GM19099 (cell line): ENCODE results near the gene PTPRR.

ENCODE experiments used
- POLR2A ChIP-seq: IDR thresholded peaks from 3 replicates; pipeline ENCODE4 v1.6.1; 2011; ENCODE audit warnings: low read depth; ENCODE audit not compliant: insufficient read length; ENCODE audit errors: extremely low read depth

The PTPRR gene

DNA sequence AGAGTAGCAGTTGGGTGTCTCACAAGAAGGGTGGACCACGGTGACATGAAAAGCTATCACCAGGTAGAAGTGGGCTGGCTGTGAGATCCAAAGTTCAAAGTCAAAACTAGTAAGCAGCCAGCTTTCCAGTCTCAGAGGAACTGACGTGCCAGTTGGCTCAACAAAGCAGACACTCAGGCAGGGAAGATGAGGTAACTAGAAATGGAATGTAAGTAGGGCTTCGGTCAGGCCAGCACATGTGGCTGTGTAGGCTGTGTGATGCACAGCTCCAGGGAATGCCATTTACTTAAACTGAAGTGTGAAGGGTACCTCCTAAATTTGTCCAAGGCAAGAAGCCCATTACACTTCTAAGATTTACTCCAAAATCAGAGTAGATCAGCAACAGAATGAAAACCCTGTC is 43.6 kb downstream of the PTPRR start:
- no peak for TF ChIP-seq POLR2A

DNA sequence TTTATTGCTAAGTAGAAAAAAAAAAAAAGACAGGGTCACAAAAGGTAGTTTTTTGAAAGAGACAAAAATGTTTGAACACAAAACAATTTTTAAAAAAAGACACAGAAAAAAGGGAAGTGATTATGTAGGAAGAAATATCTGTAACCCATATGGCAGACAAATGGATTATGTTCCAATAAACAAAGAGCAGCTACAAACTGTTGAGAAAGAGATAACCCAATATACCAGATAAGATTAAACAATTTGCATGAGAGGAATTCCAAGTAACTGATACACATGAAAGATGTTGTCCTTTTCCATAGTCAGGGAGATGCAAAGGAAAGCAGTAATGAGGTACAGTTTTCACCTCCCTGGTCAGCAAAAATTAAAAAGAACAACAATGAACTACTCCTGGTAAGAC is 44.9 kb downstream of the PTPRR start:
- TF ChIP-seq POLR2A, result no peak

GRCh38 chr12:70854881-70855568 is 65.5 kb downstream of the PTPRR start:
- no peak for TF ChIP-seq POLR2A

GRCh38 chr12:70854138-70854537 is 66.4 kb downstream of the PTPRR start:
- no peak for TF ChIP-seq POLR2A

DNA sequence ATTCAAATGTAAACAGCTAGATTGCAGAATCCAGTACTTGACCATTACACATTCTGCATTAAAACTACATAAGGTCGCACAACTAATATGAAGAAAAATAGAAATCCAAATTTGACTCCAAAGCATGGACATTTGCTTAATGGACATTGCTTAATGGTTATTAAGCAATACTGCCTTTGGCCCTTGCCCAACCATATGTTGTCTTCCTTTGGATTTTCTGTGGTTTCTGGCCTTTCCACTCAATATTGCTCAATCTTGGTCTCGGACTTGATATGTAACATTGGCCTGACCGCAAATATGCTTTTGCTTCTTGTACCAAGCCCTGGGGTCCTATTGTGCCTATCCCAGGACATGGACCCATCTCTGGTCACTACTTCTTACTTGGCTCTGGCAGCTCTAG is 67.2 kb downstream of the PTPRR start:
- no peak for TF ChIP-seq POLR2A

GRCh38 chr12:70852416-70853150 is 68.0 kb downstream of the PTPRR start:
- TF ChIP-seq POLR2A, result no peak

GRCh38 chr12:70849265-70849960 is 71.1 kb downstream of the PTPRR start:
- TF ChIP-seq POLR2A, result no peak

DNA sequence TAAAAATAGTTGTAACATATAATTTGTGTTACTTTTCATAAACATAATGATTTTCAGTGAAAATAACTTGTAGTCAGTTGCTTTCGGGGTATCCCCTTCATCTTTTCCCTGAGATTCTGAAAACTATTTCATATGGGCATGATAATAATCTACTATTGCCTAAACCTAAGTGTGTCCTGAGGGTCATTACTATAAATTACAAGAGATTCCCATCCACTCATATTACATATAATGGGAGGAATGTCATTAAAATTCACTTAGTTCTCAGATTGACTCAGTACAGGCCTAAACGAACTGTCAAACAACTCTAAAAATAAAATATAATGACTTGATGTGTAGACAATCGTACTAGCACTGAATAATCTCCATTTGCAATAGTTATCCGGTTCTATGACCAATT is 72.7 kb downstream of the PTPRR start:
- TF ChIP-seq POLR2A, result no peak

DNA sequence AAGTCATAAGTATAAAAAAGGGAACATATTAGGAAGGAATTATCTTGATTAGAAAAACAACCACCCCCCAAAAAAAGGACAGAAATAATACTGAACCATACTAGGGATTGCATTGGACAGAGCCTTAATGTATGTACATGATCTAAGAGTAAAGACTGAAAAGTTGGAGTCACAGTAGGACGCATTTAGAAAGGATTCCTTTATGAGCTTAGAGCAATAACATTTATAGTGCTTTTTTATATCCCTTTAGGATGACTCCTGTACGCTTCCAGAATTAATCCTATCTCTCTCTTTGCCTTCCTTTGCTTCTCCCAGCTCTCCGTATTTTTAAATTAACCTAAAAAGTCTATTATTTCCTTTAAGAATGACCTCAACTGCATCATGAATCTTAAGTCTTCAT is 75.3 kb downstream of the PTPRR start:
- no peak for TF ChIP-seq POLR2A

GRCh38 chr12:70843363-70843762 is 77.2 kb downstream of the PTPRR start:
- TF ChIP-seq POLR2A, result no peak

DNA sequence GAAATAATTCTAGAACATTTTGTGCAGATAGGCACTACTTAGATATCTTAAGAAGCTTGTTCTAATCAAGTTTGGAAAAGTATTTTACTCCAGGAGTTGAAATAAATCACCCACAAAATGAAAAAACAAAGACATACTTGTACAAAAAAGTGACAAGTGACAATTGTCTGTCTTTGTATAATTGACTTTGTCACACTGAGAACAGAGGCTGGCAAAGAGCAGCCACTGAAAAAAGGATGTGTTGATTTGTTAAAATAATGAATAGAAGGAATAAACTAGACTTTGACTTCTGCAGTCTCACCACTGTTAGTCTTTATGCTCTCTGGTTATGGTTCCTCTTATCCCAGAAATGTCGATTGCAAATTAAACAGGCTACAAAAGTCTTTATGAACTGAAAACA is 77.6 kb downstream of the PTPRR start:
- TF ChIP-seq POLR2A, result no peak

GRCh38 chr12:70842136-70842535 is 78.4 kb downstream of the PTPRR start:
- no peak for TF ChIP-seq POLR2A

- no peak for TF ChIP-seq POLR2A
These were observed 79.7 kb downstream of the PTPRR start for GRCh38 chr12:70840656-70841350.

DNA sequence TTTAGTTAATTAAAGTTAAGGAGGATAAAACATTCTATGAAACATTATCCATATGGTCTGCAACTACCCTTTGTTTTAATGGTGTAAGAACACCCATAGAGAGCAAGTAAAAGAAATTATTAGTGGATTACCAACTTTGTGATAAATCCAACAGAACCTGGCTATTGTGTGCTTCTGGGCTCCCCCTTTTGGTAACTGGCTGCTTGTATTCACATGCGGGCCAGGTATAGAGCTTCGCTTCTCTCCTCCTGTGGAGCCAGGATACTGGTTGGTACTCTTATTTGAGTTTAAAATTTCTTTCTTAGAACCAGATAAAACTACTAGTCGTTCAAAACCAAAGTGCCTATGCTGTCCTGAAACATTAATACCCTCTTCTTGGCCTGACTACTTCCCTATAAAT is 81.0 kb downstream of the PTPRR start:
- TF ChIP-seq POLR2A, result no peak

DNA sequence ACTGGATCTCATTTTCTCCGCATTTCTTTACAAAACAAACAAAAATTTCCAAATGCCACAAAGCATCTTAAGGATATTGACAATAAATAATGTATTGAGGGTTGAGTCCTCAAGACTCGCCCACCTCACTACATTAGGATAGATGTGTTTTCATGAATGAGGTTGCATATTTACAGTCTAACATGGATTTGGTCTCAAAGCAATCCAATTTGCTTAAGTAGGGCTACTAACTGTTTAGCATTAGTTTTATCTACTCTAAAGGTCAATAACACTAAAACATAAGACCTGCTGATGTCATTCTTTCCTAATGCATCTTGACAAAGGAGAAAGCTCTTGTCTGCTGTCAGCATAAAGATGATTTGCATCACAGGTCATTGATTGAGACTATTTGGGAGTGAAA is 82.4 kb downstream of the PTPRR start:
- no peak for TF ChIP-seq POLR2A

GRCh38 chr12:70837026-70837425 is 83.5 kb downstream of the PTPRR start:
- no peak for TF ChIP-seq POLR2A

- no peak for TF ChIP-seq POLR2A
These were observed 84.6 kb downstream of the PTPRR start for GRCh38 chr12:70835948-70836347.
